Trophoblast cell (in vitro differentiated cells and primary cell): Measurements from ENCODE around the gene SLC41A3.

ENCODE experiments used
- DNase-seq, 2 donors: peaks; one replicate each; pipeline ENCODE4 v3.0.0-alpha.2; 2016
- H2AFZ ChIP-seq: 2 replicates; pipeline ENCODE4 v1.6.1; 2013; ENCODE audit warnings: low read length, moderate library complexity, mild to moderate bottlenecking; ENCODE audit not compliant: insufficient read depth, poor library complexity
- H2AK5ac ChIP-seq: 2 replicates; pipeline ENCODE4 v1.6.1; 2013; ENCODE audit warnings: mild to moderate bottlenecking, low read length
- H2BK120ac ChIP-seq: 2 replicates; pipeline ENCODE4 v1.6.1; 2013; ENCODE audit warnings: low read length, mild to moderate bottlenecking, moderate library complexity; ENCODE audit not compliant: insufficient read depth, poor library complexity
- H2BK12ac ChIP-seq: 2 replicates; pipeline ENCODE4 v1.6.1; 2013; ENCODE audit warnings: mild to moderate bottlenecking, low read length, moderate library complexity
- H2BK5ac ChIP-seq: 2 replicates; pipeline ENCODE4 v1.6.1; 2013; ENCODE audit warnings: low read length, low read depth, moderate library complexity, mild to moderate bottlenecking; ENCODE audit not compliant: poor library complexity
- H3K14ac ChIP-seq: 2 replicates; pipeline ENCODE4 v1.6.1; 2013; ENCODE audit warnings: mild to moderate bottlenecking, low read length
- H3K18ac ChIP-seq: 2 replicates; pipeline ENCODE4 v1.6.1; 2013; ENCODE audit warnings: mild to moderate bottlenecking, low read length
- H3K23ac ChIP-seq: 2 replicates; pipeline ENCODE4 v1.6.1; 2013; ENCODE audit warnings: low read length
- H3K27ac ChIP-seq: 2 replicates; pipeline ENCODE4 v1.5.1; 2013; ENCODE audit warnings: low read depth, mild to moderate bottlenecking, inconsistent platforms, low read length, moderate library complexity
- H3K27me3 ChIP-seq: 2 replicates; pipeline ENCODE4 v1.6.1; 2013; ENCODE audit warnings: inconsistent platforms, mild to moderate bottlenecking, low read length, moderate library complexity; ENCODE audit not compliant: insufficient read depth
- H3K36me3 ChIP-seq, 2 experiments: 1 replicate in 1 of 2; 2 replicates in 1 of 2; pipeline ENCODE4 v1.6.1; 2013; ENCODE audit warnings: low read length in 2 of 2, mild to moderate bottlenecking in 2 of 2, moderate library complexity in 1 of 2; ENCODE audit not compliant: insufficient read depth in 2 of 2, control insufficient read depth in 1 of 2
- H3K4ac ChIP-seq: 2 replicates; pipeline ENCODE4 v1.6.1; 2013; ENCODE audit warnings: low read depth, mild to moderate bottlenecking, low read length, moderate library complexity
- H3K4me1 ChIP-seq, 2 experiments: 1 replicate in 1 of 2; 2 replicates in 1 of 2; pipeline ENCODE4 v1.6.1; 2013; ENCODE audit warnings: low read length in 2 of 2, mild to moderate bottlenecking in 2 of 2, moderate library complexity in 1 of 2; ENCODE audit not compliant: insufficient read depth in 2 of 2, control insufficient read depth in 1 of 2
- H3K4me2 ChIP-seq: 2 replicates; pipeline ENCODE4 v1.6.1; 2013; ENCODE audit warnings: inconsistent platforms, mild to moderate bottlenecking, low read length, moderate library complexity
- H3K4me3 ChIP-seq: 2 replicates; pipeline ENCODE4 v1.5.1; 2013; ENCODE audit warnings: mild to moderate bottlenecking, low read depth, low read length, inconsistent platforms
- H3K79me1 ChIP-seq: one replicate; pipeline ENCODE4 v1.6.1; 2013; ENCODE audit warnings: low read length
- H3K79me2 ChIP-seq: 2 replicates; pipeline ENCODE4 v1.6.1; 2013; ENCODE audit warnings: low read length, mild to moderate bottlenecking; ENCODE audit not compliant: control insufficient read depth, insufficient read depth, poor library complexity
- H3K9ac ChIP-seq: 2 replicates; pipeline ENCODE4 v1.6.1; 2013; ENCODE audit warnings: mild to moderate bottlenecking, low read length
- H3K9me3 ChIP-seq: 2 replicates; pipeline ENCODE4 v1.6.1; 2013; ENCODE audit warnings: low read depth, mild to moderate bottlenecking, control low read depth, inconsistent platforms, low read length; ENCODE audit not compliant: insufficient read depth
- H4K12ac ChIP-seq: 2 replicates; pipeline ENCODE4 v1.6.1; 2013; ENCODE audit warnings: low read depth, mild to moderate bottlenecking, low read length, moderate library complexity
- H4K8ac ChIP-seq: 2 replicates; pipeline ENCODE4 v1.6.1; 2013; ENCODE audit warnings: low read depth, mild to moderate bottlenecking, low read length, moderate library complexity
- H4K91ac ChIP-seq: one replicate; pipeline ENCODE4 v1.6.1; 2013; ENCODE audit warnings: low read depth, mild to moderate bottlenecking, low read length, moderate library complexity
- WGBS: extraction: QIAGEN DNeasy Blood & Tissue Kit; methylation state at CpG from one replicate; pipeline ENCODE4 v1.1.7; 2013; ENCODE audit warnings: missing lambda C conversion rate; ENCODE audit not compliant: insufficient read length, insufficient coverage; ENCODE audit errors: extremely low coverage; 5-methylcytosine and 5-hydroxymethylcytosine counted together

Gene SLC41A3

GRCh38 chr3:126017362-126017761 lies 66.6 kb downstream of the SLC41A3 start:
- H3K23ac ChIP-seq: no peak overlapping the region
- H3K27me3 ChIP-seq: no peaks in the 10 kb centered on the region
- H2AK5ac ChIP-seq: no peak overlapping the region
- H3K79me1 ChIP-seq: no peaks in the 10 kb centered on the region
- H3K4ac ChIP-seq: no peak overlapping the region
- H3K4me3 ChIP-seq: no peak overlapping the region
- H3K18ac ChIP-seq: no peak overlapping the region
- H4K91ac ChIP-seq: no peak overlapping the region
- H4K12ac ChIP-seq: no peak overlapping the region
- H3K14ac ChIP-seq: no peak overlapping the region
- no peak overlapping the region for H2AFZ ChIP-seq
- H2BK5ac ChIP-seq: no peak overlapping the region
- H2BK12ac ChIP-seq: no peak overlapping the region
- no CpG with 5 or more reads among the region's 9 CpGs for WGBS
- H2BK120ac ChIP-seq: no peak overlapping the region
- H3K4me1 ChIP-seq: no peaks in the 10 kb centered on the region
- H3K27ac ChIP-seq: no peak overlapping the region
- peaks cover 3% of the 10 kb centered on the region for H3K9me3 ChIP-seq
- no peak overlapping the region for H3K4me2 ChIP-seq
- H3K9ac ChIP-seq: no peak overlapping the region
- no peak for DNase-seq
- no peaks in the 10 kb centered on the region for H3K79me2 ChIP-seq
- no peak overlapping the region for H4K8ac ChIP-seq
- peaks cover 0 to 4% of the 10 kb centered on the region in 2 experiments for H3K36me3 ChIP-seq

GRCh38 chr3:126016616-126017015 lies 67.3 kb downstream of the SLC41A3 start:
- Histone ChIP-seq H4K91ac (no peak overlapping the region), H3K36me3 (peaks cover 0 to 4% of the 10 kb centered on the region in 2 experiments), H3K14ac (no peak overlapping the region), H3K4ac (no peak overlapping the region), H3K79me2 (no peaks in the 10 kb centered on the region), H4K12ac (no peak overlapping the region), H3K9me3 (peaks cover 3% of the 10 kb centered on the region), H2BK120ac (no peak overlapping the region), H3K79me1 (no peaks in the 10 kb centered on the region), H4K8ac (no peak overlapping the region), H3K4me1 (no peaks in the 10 kb centered on the region), H3K27me3 (no peaks in the 10 kb centered on the region), H3K18ac (no peak overlapping the region), H2AFZ (no peak overlapping the region), H3K27ac (no peak overlapping the region), H2AK5ac (no peak overlapping the region), H3K9ac (no peak overlapping the region), H3K4me3 (no peak overlapping the region), H2BK5ac (no peak overlapping the region), H3K4me2 (no peak overlapping the region), H3K23ac (no peak overlapping the region), H2BK12ac (no peak overlapping the region)
- WGBS: no CpG with 5 or more reads among the region's 8 CpGs
- DNase-seq: no peak

GRCh38 chr3:126015075-126015474 lies 68.8 kb downstream of the SLC41A3 start:
- no peak overlapping the region for H3K4ac ChIP-seq
- H2BK12ac ChIP-seq: no peak overlapping the region
- no peak overlapping the region for H3K14ac ChIP-seq
- no peak overlapping the region for H3K18ac ChIP-seq
- H3K9ac ChIP-seq: no peak overlapping the region
- H3K79me1 ChIP-seq: no peaks in the 10 kb centered on the region
- no peak overlapping the region for H3K27ac ChIP-seq
- H2BK5ac ChIP-seq: no peak overlapping the region
- H3K4me3 ChIP-seq: no peak overlapping the region
- H3K4me1 ChIP-seq: no peaks in the 10 kb centered on the region
- no peak overlapping the region for H4K91ac ChIP-seq
- H3K23ac ChIP-seq: no peak overlapping the region
- H3K36me3 ChIP-seq: peaks cover 4% of the 10 kb centered on the region in 2 experiments
- no peak overlapping the region for H4K12ac ChIP-seq
- H3K4me2 ChIP-seq: no peak overlapping the region
- H2BK120ac ChIP-seq: no peak overlapping the region
- no CpG with 5 or more reads among the region's 10 CpGs for WGBS
- DNase-seq: no peak
- no peaks in the 10 kb centered on the region for H3K79me2 ChIP-seq
- no peak overlapping the region for H4K8ac ChIP-seq
- H2AK5ac ChIP-seq: no peak overlapping the region
- H2AFZ ChIP-seq: no peak overlapping the region
- peaks cover 3% of the 10 kb centered on the region for H3K9me3 ChIP-seq
- no peaks in the 10 kb centered on the region for H3K27me3 ChIP-seq

GRCh38 chr3:126014252-126014651 lies 69.7 kb downstream of the SLC41A3 start:
- Histone ChIP-seq H3K9ac (no peak overlapping the region), H3K36me3 (peaks cover 4% of the 10 kb centered on the region in 2 experiments), H3K4me1 (no peaks in the 10 kb centered on the region), H2BK120ac (no peak overlapping the region), H4K12ac (no peak overlapping the region), H3K27me3 (no peaks in the 10 kb centered on the region), H3K4me3 (no peak overlapping the region), H3K79me1 (no peaks in the 10 kb centered on the region), H2AK5ac (no peak overlapping the region), H2BK5ac (no peak overlapping the region), H3K79me2 (no peaks in the 10 kb centered on the region), H3K14ac (no peak overlapping the region), H4K91ac (no peak overlapping the region), H3K4ac (no peak overlapping the region), H4K8ac (no peak overlapping the region), H3K18ac (no peak overlapping the region), H3K9me3 (peaks cover 3% of the 10 kb centered on the region), H2BK12ac (no peak overlapping the region), H3K4me2 (no peak overlapping the region), H2AFZ (no peak overlapping the region), H3K27ac (no peak overlapping the region), H3K23ac (no peak overlapping the region)
- no peak for DNase-seq
- WGBS: no CpG with 5 or more reads among the region's 4 CpGs
